Fibroblast of skin of left quadriceps (primary cell): ENCODE results near the gene H2BW2.
"Not testable (repeated sequence)": the region's sequence is repeated elsewhere in the genome, so short reads cannot be mapped to it uniquely, and the experiment has no call there.

Source experiments
- DNase-seq, 2 experiments: peaks; one replicate each; pipeline ENCODE4 v3.0.0-alpha.2; 2013; ENCODE audit warnings: low read depth in 2 of 2

H2BW2 gene

GRCh38 chrX:104039689-104040505 lies at the start of gene H2BW2:
TSS of gene H2BW2 (plus strand) at chrX:104039956. CDS start at chrX:104039995, 39 bp downstream.
- DNase-seq, result no peak

GRCh38 chrX:103999234-103999633 lies 40.5 kb upstream of the H2BW2 start:
- no peak for DNase-seq

- DNase-seq, result no peak
Observed at GRCh38 chrX:104008831-104009230, 30.9 kb upstream of the H2BW2 start.

- no peak for DNase-seq
Observed at GRCh38 chrX:104013158-104013557, 26.6 kb upstream of the H2BW2 start.

- DNase-seq, result no peak
Observed at GRCh38 chrX:104013606-104014005, 26.1 kb upstream of the H2BW2 start, which contains the start of gene H2BW1. TSS of gene H2BW1 (minus strand) at chrX:104013708. CDS start at chrX:104013576, 132 bp downstream.

- not testable (repeated sequence) for DNase-seq
Observed at GRCh38 chrX:104015576-104015975, 24.2 kb upstream of the H2BW2 start.

GRCh38 chrX:104018126-104018525 lies 21.6 kb upstream of the H2BW2 start:
- no peak for DNase-seq

GRCh38 chrX:104041003-104041402 lies 1.2 kb downstream of the H2BW2 start:
- DNase-seq, result no peak

- DNase-seq, result no peak
Observed at GRCh38 chrX:104045642-104046041, 5.9 kb downstream of the H2BW2 start.

GRCh38 chrX:104047171-104047570 lies 7.4 kb downstream of the H2BW2 start:
- DNase-seq, result no peak

GRCh38 chrX:104054956-104055355 lies 15.2 kb downstream of the H2BW2 start:
- not testable (repeated sequence) for DNase-seq

GRCh38 chrX:104062636-104063035 lies 22.9 kb downstream of the H2BW2 start:
- DNase-seq, result not testable (repeated sequence)

- DNase-seq, result not testable (repeated sequence)
Observed at GRCh38 chrX:104075778-104076445, 36.2 kb downstream of the H2BW2 start, which contains the start of gene TMSB15C. TSS of gene TMSB15C (minus strand) at chrX:104076236.

- not testable (repeated sequence) for DNase-seq
Observed at GRCh38 chrX:104077854-104078253, 38.1 kb downstream of the H2BW2 start.

GRCh38 chrX:104084063-104084462 lies 44.3 kb downstream of the H2BW2 start:
- DNase-seq, result no peak

GRCh38 chrX:104084534-104085277 lies 45.0 kb downstream of the H2BW2 start:
- DNase-seq, result no peak

- DNase-seq, result no peak
Observed at GRCh38 chrX:104085477-104085876, 45.7 kb downstream of the H2BW2 start.

- DNase-seq, result no peak
Observed at GRCh38 chrX:104085919-104086318, 46.2 kb downstream of the H2BW2 start.
